ENCODE results near the gene MGRN1. TPM values are rescaled to one million over a fixed set of nuclear protein-coding genes. Genes with fewer than 3 reads are reported as not detected.

Gene MGRN1
- total RNA-seq, 1 donor from 2014 or later, result 40.8 TPM

DNA sequence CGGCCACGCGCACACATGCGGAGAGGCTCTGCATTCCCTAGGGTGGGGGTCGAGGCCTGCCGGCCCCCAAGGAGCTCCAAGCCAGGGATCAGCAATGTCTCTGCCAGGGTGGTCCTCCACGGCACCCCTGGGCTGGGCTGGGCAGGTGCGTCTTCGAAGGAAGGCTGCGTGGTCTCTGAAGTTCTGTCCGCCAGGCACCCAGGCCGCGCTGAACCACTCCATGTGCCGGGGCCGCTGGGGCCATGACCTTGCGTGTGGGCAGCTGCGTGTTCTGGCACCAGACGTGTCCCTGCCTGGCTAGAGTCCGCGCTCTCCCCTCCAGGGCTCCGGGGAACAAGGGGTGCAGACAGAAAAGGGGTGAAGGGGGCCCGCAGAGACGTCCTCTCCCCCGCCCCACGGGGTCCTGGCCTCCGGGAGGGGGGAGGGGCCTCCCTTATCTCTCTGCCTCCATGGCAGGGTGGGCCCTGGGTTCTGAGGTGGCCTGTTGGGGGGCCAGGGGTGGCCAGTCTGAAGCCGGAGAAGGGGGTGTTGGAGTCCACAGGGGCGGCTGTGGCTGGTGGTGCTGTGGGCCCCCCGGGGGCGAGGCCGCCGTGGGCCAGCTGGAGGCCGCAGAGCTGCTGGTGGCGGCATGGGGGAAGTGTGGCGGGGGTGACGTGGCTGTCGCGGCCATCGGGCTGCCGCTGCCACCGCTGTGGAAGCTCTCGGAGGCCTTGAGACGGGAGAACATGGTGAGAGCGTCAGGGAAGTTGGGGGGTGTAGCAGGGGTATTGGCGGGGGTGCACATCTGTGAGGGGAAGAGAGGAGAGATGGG lies 15.2 kb upstream of the MGRN1 start:
- intact Hi-C loops (cut with DNase I), result no loop called here
- no peak for DNase-seq (ENCODE audit: extremely low spot score in 2 of 2)
- H3K4me3 ChIP-seq, result no peak overlapping the region
- no peaks in the 10 kb centered on the region for H3K27me3 ChIP-seq
- H3K9me3 ChIP-seq, result no peaks in the 10 kb centered on the region
- peaks cover 0 to 24% of the 10 kb centered on the region in 2 donors for H3K36me3 ChIP-seq
- peaks cover 38% of the 10 kb centered on the region for H3K4me1 ChIP-seq
- H3K27ac ChIP-seq, result no peak overlapping the region
- TF ChIP-seq POLR2A (IDR thresholded peaks at IDR 0.05), result no peak
- TF ChIP-seq, protein P1, sequence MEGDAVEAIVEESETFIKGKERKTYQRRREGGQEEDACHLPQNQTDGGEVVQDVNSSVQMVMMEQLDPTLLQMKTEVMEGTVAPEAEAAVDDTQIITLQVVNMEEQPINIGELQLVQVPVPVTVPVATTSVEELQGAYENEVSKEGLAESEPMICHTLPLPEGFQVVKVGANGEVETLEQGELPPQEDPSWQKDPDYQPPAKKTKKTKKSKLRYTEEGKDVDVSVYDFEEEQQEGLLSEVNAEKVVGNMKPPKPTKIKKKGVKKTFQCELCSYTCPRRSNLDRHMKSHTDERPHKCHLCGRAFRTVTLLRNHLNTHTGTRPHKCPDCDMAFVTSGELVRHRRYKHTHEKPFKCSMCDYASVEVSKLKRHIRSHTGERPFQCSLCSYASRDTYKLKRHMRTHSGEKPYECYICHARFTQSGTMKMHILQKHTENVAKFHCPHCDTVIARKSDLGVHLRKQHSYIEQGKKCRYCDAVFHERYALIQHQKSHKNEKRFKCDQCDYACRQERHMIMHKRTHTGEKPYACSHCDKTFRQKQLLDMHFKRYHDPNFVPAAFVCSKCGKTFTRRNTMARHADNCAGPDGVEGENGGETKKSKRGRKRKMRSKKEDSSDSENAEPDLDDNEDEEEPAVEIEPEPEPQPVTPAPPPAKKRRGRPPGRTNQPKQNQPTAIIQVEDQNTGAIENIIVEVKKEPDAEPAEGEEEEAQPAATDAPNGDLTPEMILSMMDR (IDR thresholded peaks at IDR 0.05), result no peak
- no peak for TF ChIP-seq POLR2AphosphoS5 (IDR thresholded peaks at IDR 0.05; ENCODE audit: insufficient read depth in 1 of 2, low read depth in 1 of 2)

DNA sequence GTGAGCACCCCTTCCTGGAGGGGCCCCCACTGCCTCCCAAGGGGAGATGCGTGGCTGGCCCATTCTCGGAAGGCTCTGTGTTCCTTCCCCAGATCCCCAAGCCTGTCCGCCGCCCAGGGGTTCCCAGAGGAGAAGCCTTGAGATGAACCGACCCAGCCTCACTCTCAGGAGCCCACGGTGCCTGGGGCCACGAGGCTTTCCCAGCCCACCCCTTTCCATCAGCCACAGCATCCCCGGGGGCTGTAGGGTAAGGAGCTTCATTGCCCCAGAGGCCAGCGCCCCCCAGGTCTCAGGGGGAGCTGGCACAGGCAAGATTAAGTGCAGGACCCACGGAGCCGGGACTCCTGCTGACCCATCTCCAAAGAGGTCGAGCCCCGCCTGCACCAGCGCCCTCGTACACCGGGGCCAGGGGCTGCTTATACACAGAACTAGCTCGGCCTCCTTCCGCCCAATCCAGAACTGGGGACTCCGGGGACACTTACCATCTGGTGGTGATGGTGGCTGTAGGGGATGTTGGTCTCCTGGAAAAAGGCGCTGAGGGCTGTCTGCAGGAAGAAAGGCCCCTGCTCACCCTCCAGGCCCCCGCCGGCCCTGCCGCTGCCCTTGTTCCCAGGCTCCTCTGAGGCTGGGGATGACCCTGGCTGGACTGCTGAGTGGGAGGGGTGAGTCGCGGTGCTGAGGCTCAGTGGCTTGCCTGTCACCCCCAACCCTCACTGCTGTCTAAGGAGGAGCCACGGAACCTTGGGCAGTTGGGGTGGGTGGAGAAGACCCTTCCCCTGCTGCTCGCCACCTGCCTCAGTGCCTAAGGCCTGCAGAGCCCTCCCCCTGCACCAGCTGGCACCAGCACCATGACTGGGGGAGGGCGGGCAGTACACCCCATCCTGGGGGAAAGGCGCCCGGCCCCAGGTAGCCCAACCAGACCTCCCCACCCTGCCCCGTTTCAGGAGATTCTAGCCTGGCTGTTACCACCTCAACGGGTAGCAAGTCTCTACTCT lies 14.3 kb upstream of the MGRN1 start:
- Histone ChIP-seq H3K27ac (no peak overlapping the region), H3K9me3 (no peaks in the 10 kb centered on the region), H3K4me1 (peaks cover 43% of the 10 kb centered on the region), H3K27me3 (no peaks in the 10 kb centered on the region), H3K36me3 (peaks cover 0 to 24% of the 10 kb centered on the region in 2 donors), H3K4me3 (no peak overlapping the region)
- intact Hi-C loops (cut with DNase I), result no loop called here
- no peak for DNase-seq (ENCODE audit: extremely low spot score in 2 of 2)
- TF ChIP-seq, protein P1 (IDR thresholded peaks at IDR 0.05), result no peak
- TF ChIP-seq POLR2A (IDR thresholded peaks at IDR 0.05) (no peak), POLR2AphosphoS5 (IDR thresholded peaks at IDR 0.05; ENCODE audit: insufficient read depth in 1 of 2, low read depth in 1 of 2) (no peak)

DNA sequence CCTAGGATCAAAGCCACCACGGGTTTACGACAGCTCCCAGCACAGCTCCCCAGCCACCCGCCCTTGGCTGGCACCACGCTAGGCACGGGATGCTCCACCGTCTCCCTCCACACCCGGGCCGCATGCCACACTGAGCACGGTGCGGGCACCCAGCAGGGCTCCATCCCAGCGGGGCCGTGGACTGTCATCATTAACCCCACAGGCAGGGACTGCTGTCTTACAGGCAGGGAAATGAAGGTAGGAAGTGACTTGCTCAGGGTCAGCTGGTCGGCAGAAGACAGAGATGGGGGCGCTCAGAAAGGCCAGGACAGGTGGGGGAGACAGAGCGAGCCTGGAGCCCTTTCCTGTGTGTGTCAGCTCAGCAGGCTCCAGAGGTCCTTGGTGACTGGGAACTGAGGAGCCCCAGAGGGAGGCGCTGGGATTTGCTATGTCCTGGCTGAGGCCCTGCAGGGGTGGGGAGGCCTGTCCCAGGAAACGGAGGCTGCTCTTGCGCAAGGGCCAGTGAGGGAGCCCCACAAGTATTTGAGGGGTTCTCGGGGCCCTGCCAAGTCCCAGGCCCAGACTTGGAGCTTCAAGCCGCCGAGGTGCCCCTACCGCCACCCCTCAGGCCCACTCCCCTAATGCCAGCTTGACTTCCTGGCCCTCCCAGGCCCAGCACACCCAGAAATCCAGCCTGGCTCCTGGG lies 13.1 kb upstream of the MGRN1 start:
- Histone ChIP-seq H3K4me1 (peaks cover 48% of the 10 kb centered on the region), H3K27me3 (no peaks in the 10 kb centered on the region), H3K9me3 (no peaks in the 10 kb centered on the region), H3K36me3 (peaks cover 0 to 24% of the 10 kb centered on the region in 2 donors), H3K4me3 (no peak overlapping the region), H3K27ac (no peak overlapping the region)
- TF ChIP-seq POLR2A (IDR thresholded peaks at IDR 0.05) (no peak), POLR2AphosphoS5 (IDR thresholded peaks at IDR 0.05; ENCODE audit: insufficient read depth in 1 of 2, low read depth in 1 of 2) (no peak)
- TF ChIP-seq, protein P1 (IDR thresholded peaks at IDR 0.05), result no peak
- intact Hi-C loops (cut with DNase I), result no loop called here
- DNase-seq (ENCODE audit: extremely low spot score in 2 of 2), result no peak

DNA sequence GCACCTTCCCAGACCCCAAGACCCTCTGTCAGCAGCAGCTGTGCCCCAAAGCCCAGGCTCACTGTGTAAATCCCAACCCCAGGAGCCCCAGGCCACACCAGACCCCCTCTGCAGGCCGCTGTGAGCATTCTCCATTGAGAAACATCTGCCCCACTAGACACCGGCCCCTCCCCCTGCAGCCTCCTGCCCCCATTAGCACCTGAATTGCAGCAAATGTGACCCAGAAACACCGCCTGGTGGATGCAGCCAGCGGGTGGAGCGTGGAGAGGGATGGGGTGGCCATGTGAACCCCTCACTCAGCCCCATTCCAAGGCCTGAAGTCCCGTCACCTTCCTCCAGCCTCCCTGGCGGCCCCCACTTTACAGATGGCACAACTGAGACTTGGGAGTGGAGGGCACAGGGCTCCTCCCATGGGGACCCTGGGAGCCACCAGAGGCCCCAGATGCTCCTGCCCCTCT lies 12.1 kb upstream of the MGRN1 start:
- Histone ChIP-seq H3K27me3 (no peaks in the 10 kb centered on the region), H3K9me3 (no peaks in the 10 kb centered on the region), H3K4me1 (peaks cover 48% of the 10 kb centered on the region), H3K4me3 (peak overlapping the region; percentile 83 to 94), H3K27ac (no peak overlapping the region), H3K36me3 (peaks cover 0 to 19% of the 10 kb centered on the region in 2 donors)
- intact Hi-C loops (cut with DNase I), result no loop called here
- TF ChIP-seq, protein P1 (IDR thresholded peaks at IDR 0.05), result no peak
- no peak for TF ChIP-seq POLR2AphosphoS5 (IDR thresholded peaks at IDR 0.05; ENCODE audit: insufficient read depth in 1 of 2, low read depth in 1 of 2)
- no peak for TF ChIP-seq POLR2A (IDR thresholded peaks at IDR 0.05)
- no peak for DNase-seq (ENCODE audit: extremely low spot score in 2 of 2)
